HG02852 (cell line): ENCODE data around the gene CPS1.
A peak's percentile ranks its signal among the peaks of the same experiment; 100 is the strongest.

ENCODE experiments used
- ATAC-seq: cut with Tn5 transposase; IDR thresholded peaks from one replicate; pipeline ENCODE4 v1.9.1; 2021; ENCODE audit warnings: mild to moderate bottlenecking, moderate library complexity; ENCODE audit not compliant: unreplicated experiment

The CPS1 gene

GRCh38 chr2:210604666-210605065 lies 48.3 kb downstream of the CPS1 start:
- ATAC-seq, result no peak

- no peak for ATAC-seq
Observed at GRCh38 chr2:210606001-210606400, 49.6 kb downstream of the CPS1 start.

- peak; percentile 80 for ATAC-seq
Observed at GRCh38 chr2:210611466-210611865, 55.1 kb downstream of the CPS1 start.

- ATAC-seq, result no peak
Observed at GRCh38 chr2:210616074-210616473, 59.7 kb downstream of the CPS1 start.

GRCh38 chr2:210617318-210617717 lies 60.9 kb downstream of the CPS1 start:
- no peak for ATAC-seq

GRCh38 chr2:210617732-210618330 lies 61.4 kb downstream of the CPS1 start:
- peak; percentile 76 for ATAC-seq

- ATAC-seq, result no peak
Observed at GRCh38 chr2:210620456-210620855, 64.1 kb downstream of the CPS1 start.

GRCh38 chr2:210623506-210623905 lies 67.1 kb downstream of the CPS1 start:
- no peak for ATAC-seq

GRCh38 chr2:210626849-210627248 lies 70.5 kb downstream of the CPS1 start:
- peak; percentile 71 for ATAC-seq

GRCh38 chr2:210630873-210631560 lies 74.6 kb downstream of the CPS1 start:
- ATAC-seq, result no peak

- ATAC-seq, result peak; percentile 62
Observed at GRCh38 chr2:210633699-210634098, 77.3 kb downstream of the CPS1 start.

GRCh38 chr2:210635257-210635656 lies 78.9 kb downstream of the CPS1 start:
- ATAC-seq, result no peak

- ATAC-seq, result no peak
Observed at GRCh38 chr2:210642333-210642732, 85.9 kb downstream of the CPS1 start.

GRCh38 chr2:210647151-210647550 lies 90.8 kb downstream of the CPS1 start:
- ATAC-seq, result no peak

GRCh38 chr2:210654091-210654490 lies 97.7 kb downstream of the CPS1 start:
- ATAC-seq, result no peak

- ATAC-seq, result no peak
Observed at GRCh38 chr2:210655229-210655975, 99.0 kb downstream of the CPS1 start.

GRCh38 chr2:210657874-210658273 lies 101.5 kb downstream of the CPS1 start:
- no peak for ATAC-seq

GRCh38 chr2:210660751-210661150 lies 104.4 kb downstream of the CPS1 start:
- ATAC-seq, result no peak

GRCh38 chr2:210662560-210662959 lies 106.2 kb downstream of the CPS1 start:
- ATAC-seq, result no peak

- no peak for ATAC-seq
Observed at GRCh38 chr2:210663631-210664089, 107.3 kb downstream of the CPS1 start.

- no peak for ATAC-seq
Observed at GRCh38 chr2:210667711-210668110, 111.3 kb downstream of the CPS1 start.

GRCh38 chr2:210671065-210671464 lies 114.7 kb downstream of the CPS1 start:
- no peak for ATAC-seq
